ENCODE data around the gene HUWE1.
A peak's percentile ranks its signal among the peaks of the same experiment; 100 is the strongest.

Gene HUWE1

GRCh38 chrX:53694642-53695041 is 8.1 kb upstream of the HUWE1 start:
- DNase-seq (ENCODE audit: low read depth, low spot score): no peak
- no peak overlapping the region for H3K4me3 ChIP-seq (ENCODE audit: low read length)

- H3K4me3 ChIP-seq (ENCODE audit: low read length): no peak overlapping the region
- no peak for DNase-seq (ENCODE audit: low read depth, low spot score)
Observed at GRCh38 chrX:53688300-53688699, 1.8 kb upstream of the HUWE1 start.

GRCh38 chrX:53685711-53686110 is 808 bp downstream of the HUWE1 start:
- DNase-seq (ENCODE audit: low read depth, low spot score): no peak
- H3K4me3 ChIP-seq (ENCODE audit: low read length): peak overlapping the region; percentile 66

GRCh38 chrX:53684415-53685192 is 1.9 kb downstream of the HUWE1 start:
- peak overlapping the region; percentile 66 for H3K4me3 ChIP-seq (ENCODE audit: low read length)
- DNase-seq (ENCODE audit: low read depth, low spot score): no peak

- peak; percentile 97 for DNase-seq (ENCODE audit: low read depth, low spot score)
- H3K4me3 ChIP-seq (ENCODE audit: low read length): peak overlapping the region; percentile 76
Observed at GRCh38 chrX:53683556-53684414, 2.7 kb downstream of the HUWE1 start.

- peak overlapping the region; percentile 76 for H3K4me3 ChIP-seq (ENCODE audit: low read length)
- DNase-seq (ENCODE audit: low read depth, low spot score): no peak
Observed at GRCh38 chrX:53682885-53683555, 3.5 kb downstream of the HUWE1 start.

- no peak overlapping the region for H3K4me3 ChIP-seq (ENCODE audit: low read length)
- DNase-seq (ENCODE audit: low read depth, low spot score): no peak
Observed at GRCh38 chrX:53681661-53682060, 4.9 kb downstream of the HUWE1 start.

GRCh38 chrX:53678667-53679066 is 7.9 kb downstream of the HUWE1 start:
- no peak overlapping the region for H3K4me3 ChIP-seq (ENCODE audit: low read length)
- no peak for DNase-seq (ENCODE audit: low read depth, low spot score)

GRCh38 chrX:53677286-53677685 is 9.2 kb downstream of the HUWE1 start:
- DNase-seq (ENCODE audit: low read depth, low spot score): no peak
- H3K4me3 ChIP-seq (ENCODE audit: low read length): no peak overlapping the region

- H3K4me3 ChIP-seq (ENCODE audit: low read length): no peak overlapping the region
- no peak for DNase-seq (ENCODE audit: low read depth, low spot score)
Observed at GRCh38 chrX:53674581-53674980, 11.9 kb downstream of the HUWE1 start.

GRCh38 chrX:53669258-53669657 is 17.3 kb downstream of the HUWE1 start:
- no peak for DNase-seq (ENCODE audit: low read depth, low spot score)
- H3K4me3 ChIP-seq (ENCODE audit: low read length): no peak overlapping the region

GRCh38 chrX:53666171-53666570 is 20.3 kb downstream of the HUWE1 start:
- no peak overlapping the region for H3K4me3 ChIP-seq (ENCODE audit: low read length)
- DNase-seq (ENCODE audit: low read depth, low spot score): no peak

GRCh38 chrX:53660004-53660403 is 26.5 kb downstream of the HUWE1 start:
- H3K4me3 ChIP-seq (ENCODE audit: low read length): no peak overlapping the region
- DNase-seq (ENCODE audit: low read depth, low spot score): no peak

GRCh38 chrX:53659039-53659438 is 27.5 kb downstream of the HUWE1 start:
- H3K4me3 ChIP-seq (ENCODE audit: low read length): no peak overlapping the region

GRCh38 chrX:53656845-53657244 is 29.7 kb downstream of the HUWE1 start:
- no peak for DNase-seq (ENCODE audit: low read depth, low spot score)
- no peak overlapping the region for H3K4me3 ChIP-seq (ENCODE audit: low read length)

More at GRCh38 chrX:53659039-53659438, 27.5 kb downstream of the HUWE1 start:
- no peak for DNase-seq (ENCODE audit: low read depth, low spot score)

GRCh38 chrX:53654376-53654775 is 32.1 kb downstream of the HUWE1 start:
- no peak overlapping the region for H3K4me3 ChIP-seq (ENCODE audit: low read length)
- no peak for DNase-seq (ENCODE audit: low read depth, low spot score)

- no peak for DNase-seq (ENCODE audit: low read depth, low spot score)
- no peak overlapping the region for H3K4me3 ChIP-seq (ENCODE audit: low read length)
Observed at GRCh38 chrX:53644751-53645150, 41.8 kb downstream of the HUWE1 start.

GRCh38 chrX:53642337-53642736 is 44.2 kb downstream of the HUWE1 start:
- no peak for DNase-seq (ENCODE audit: low read depth, low spot score)
- H3K4me3 ChIP-seq (ENCODE audit: low read length): no peak overlapping the region

- H3K4me3 ChIP-seq (ENCODE audit: low read length): no peak overlapping the region
- no peak for DNase-seq (ENCODE audit: low read depth, low spot score)
Observed at GRCh38 chrX:53639257-53639656, 47.3 kb downstream of the HUWE1 start.

GRCh38 chrX:53637479-53637878 is 49.0 kb downstream of the HUWE1 start:
- H3K4me3 ChIP-seq (ENCODE audit: low read length): no peak overlapping the region
- no peak for DNase-seq (ENCODE audit: low read depth, low spot score)

Data from Jurkat, Clone E6-1 (cell line).